ENCODE data around the gene OCA2.

OCA2 gene

DNA sequence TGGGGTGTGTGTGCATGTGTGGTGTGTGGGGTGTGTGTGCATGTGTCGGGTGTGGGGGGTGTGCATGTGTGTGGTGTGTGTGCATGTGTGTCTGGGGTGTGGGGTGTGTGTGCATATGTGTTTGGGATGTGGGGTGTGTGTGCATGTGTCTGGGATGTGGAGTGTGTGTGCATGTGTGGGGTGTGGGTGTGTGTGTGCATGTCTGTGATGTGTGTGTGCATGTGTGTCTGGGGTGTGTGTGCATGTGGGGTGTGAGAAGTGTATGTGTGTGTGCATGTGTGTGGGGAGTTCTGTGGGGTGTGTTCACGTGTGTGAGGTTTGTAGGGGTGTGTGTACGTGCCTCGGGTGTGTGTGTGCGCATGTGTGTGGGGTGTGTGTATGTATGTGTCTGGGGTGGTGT, 6.7 kb upstream of the OCA2 start:
- no peak for DNase-seq

DNA sequence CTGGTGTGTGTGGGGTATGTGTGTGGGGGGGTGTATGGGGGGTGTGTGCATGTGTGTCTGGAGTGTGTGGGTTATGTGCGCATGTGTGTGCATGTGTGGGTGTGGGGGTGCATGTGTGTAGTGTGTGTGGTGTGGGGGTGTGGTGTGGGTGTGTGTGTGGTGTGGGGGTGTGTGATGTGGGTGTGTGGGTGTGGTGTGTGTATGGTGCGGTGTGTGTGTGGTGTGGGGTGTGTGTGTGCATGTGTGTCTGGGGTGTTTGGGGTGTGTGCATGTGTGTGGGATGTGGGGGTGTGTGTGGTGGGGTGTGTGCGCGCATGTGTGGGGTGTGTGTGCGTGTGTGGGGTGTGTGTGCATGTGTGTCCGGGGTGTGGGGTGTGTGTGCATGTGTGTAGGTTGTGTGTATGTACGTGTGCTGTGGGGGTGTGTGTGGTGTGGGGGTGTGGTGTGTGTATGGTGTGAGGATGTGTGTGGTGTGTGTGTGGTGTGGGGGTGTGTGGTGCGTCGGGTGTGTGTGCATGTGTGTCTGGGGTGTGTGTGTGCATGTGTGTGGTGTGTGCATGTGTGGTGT, 6.2 kb upstream of the OCA2 start:
- no peak for DNase-seq

DNA sequence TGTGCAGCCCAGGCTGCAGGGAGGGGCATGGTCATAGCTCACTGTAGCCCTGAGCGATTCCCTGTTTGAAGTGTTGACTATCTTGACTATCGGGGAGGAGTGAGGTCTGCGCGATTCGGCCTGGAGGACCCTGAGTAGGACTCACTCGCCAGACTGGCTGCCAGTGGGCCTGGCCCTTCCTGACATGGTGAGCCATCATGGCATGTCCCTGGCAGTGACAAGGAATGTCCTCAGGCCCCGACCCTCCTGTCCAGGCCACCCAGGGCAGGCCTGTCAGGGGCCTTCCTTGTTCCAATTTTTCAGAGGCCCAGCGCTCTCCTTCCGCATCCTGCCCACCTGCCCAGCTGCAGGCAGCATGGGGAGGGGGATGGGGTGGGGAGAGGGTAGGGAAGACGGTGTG, 5.2 kb upstream of the OCA2 start:
- no peak for DNase-seq

DNA sequence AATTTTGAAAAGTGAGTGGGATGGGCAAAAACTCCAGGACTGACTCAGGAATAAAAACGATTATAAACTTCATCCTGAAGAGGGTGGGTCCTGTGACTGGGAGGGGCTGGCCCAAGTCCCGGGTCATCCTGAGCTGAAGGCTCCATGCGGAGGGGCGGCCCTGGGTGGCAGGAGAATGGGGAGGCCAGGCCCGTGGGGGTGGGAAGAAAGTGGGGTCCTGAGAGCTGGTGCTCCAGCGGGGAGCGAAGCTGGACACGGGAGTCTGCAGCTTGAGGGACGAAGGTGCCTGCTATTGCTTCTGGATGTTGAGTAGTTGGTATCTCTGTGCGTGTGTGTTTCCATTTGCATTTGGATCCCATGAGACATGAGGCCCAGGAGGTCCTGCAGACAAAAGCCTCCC, 4.7 kb upstream of the OCA2 start:
- DNase-seq, result no peak

DNA sequence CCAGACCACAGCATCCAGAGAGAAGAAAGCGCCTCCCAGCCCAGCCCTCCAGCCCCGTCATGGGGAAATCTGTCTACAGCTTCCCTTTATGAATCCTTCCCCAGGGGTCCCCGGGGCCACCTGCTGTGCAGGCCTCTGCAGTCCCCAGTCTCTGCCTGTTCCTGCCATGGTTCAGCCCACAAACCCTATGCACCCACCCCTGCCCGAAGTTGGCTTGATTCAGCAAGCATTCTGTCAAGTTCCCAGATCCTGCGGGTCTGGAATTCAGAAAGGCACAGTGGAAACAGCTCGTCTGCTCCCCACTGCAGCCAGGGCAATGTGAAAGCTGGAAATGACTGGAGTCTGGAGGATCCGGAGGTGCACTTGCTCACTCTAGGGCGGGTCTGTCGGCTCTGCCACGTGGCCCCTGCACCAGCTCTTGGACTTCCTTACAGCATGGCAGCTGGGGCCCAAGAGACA, 2.9 kb upstream of the OCA2 start:
- no peak for DNase-seq

DNA sequence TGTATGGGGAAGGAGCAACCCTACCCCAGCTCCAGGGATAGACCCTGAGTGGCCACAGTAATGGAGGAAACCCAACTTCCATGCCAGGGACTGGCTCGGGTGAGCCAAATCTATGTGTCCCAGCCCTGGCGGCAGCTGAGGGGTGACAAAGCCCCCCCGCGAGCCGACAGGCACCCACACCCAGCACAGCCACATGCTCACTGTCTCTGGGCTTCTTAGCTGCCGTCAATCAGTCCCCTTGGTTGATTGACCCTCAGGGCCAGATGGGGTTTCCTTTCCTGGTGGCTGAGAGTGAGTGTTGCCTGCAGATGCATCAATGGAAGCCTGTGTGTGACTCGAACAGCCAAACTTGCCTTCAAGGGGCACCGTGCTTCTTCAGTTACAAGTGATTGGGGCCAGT, 2.1 kb upstream of the OCA2 start:
- DNase-seq, result no peak

DNA sequence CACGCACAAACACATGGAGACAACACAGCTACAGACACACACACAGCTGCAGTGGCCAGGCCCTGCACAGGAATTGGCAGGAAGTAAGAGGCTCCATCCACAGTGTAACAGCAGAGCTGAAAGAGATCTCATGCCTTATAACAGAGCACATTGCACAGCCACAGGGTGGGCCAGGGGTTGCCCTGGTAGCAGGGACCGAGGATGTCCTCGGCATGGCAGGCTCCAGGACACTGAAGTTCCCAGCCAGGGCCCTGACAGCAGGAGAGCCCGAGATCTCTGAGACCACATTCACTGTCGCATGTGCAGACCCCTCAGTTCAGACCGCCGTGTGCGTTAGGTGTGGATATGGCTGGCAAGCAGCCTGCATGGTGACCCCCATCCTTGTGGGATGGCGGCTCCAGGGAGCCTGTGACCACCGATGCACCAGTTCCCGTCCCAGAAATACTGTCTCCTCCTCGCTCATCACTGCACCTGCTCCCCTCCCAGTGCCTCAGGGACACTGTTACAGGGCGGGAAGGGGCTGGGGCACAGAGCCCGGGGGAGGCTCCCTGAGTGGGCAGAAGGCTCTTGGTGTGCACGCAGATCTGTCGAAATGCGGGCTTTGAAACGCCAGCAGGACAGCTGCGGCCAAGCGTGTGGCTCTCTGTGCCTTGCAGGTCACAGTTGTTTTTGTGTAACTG, 1.5 kb upstream of the OCA2 start:
- no peak for DNase-seq

DNA sequence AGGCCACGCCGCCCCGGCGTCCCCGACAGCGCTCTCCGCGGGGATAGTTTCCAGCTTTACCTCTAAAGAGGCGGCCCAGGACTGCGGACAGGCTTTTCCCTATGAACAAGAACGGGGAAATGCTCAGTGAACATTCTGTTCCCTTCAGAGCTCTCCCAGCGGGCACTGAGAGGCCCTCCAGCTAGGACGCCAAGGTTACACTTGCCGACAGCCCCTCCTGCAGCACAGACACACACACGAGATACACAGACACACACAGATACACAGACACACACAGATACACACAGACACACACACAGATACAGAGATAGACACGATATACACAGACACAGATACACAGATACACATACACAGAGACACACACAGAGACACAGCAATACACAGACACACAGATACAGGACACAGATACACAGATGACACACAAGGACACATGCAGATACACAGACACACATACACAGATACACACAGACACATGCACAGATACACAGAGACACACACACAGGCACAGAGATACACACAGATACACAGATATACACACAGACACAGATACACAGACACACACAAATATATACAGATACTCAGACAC, 533 bp upstream of the OCA2 start:
- no peak for DNase-seq

DNA sequence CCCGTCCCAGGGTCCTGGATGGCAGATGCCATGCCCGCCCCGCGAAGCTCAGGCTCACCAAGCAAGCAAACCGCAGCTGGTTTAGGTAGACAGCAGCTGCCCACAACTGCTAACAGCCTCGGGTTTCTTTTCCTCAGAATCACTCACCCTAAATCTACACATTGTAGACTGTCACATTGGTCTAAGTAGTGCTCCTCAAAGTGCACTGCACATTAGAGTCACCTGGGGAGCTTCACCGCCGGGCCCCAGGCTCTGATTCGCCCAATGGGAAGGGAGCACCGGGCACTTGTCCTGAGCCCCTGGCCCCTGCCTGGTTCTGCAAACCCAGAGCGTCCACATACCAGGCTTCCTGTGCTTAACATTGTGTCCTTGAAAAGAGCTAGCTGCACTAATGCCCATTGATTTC, 752 bp downstream of the OCA2 start:
- DNase-seq, result no peak

DNA sequence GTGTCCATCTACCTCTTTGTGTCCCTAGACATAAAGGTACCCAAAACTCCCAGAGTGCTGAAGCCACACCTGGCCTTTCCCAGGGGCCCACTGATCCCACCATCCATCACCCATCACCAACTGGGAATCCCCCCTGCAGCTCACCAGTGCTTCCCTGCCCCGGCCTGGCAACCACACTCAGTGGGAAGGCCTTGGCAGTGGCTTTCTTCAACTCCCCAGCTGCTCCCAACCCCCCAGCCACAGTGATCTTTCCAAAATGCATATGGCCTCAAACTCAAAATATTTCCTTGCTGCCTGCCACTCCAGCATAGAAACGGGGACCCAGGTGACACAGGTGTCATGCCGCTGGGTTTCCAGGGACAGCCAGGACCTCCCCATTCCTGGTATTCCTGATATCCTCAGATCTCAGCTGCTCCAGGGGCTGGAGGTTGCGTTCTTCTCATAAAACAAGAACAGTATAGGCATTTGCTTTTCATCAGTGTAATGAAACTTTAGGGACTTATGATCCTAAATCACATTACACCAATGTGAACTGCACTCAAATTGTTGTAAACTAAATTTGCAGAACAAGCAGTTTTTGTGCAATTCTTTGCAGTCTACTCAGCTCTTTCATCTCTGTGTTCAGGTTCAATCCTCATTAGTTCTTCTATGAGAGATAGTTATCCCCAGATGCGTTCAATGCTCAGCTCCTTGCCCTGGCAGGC, 1.3 kb downstream of the OCA2 start:
- no peak for DNase-seq

DNA sequence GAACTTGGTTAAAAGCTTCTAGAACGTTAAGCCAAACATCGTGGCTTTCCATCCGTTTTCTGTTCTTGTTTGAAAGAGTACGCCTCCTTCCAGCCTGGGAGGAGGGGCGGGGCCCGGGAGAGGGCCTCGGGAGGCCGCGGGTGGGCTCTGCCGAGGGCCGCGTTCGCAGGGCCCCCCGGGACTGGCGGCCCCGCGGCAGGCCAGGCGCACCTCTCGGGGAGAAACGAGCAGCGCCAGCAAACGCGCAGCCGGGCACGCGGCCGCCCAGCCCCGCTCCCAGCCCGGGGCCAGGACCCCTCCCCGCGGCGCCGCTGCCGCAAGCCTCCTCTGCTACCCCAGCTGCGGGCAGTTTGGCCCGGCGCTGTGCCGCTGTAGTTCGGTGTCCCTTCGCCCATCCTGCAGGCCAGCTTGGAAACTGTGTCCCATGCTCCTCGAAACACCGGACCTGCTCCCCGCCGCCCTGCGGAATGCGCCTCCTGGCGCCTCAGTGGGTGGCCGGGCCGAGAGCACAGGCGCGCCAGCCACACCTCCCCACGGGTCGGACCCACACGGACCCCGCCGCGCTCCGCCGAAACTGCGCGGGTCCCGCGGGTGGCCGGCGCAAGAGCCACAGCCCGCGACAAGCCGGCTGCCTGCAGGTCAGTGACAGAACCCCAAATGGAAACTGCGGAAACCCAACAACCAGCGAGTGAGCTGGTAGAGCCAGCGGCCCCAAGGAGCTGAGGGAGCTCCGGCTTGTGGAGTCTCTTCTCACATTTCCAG, 2.3 kb downstream of the OCA2 start:
- DNase-seq, result no peak

DNA sequence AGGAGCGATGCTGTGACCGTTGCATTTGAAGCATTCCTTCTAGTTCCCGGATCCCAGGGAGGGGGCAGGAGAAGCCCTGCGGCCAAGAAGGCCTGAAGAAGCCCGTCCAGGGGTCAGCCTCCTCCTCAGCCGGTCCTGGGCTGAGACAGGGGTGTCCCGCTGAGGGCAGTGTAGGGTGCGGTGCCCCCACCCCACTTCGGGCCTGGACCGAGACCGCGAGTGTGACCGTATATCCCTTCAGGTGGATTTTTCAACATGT, 2.8 kb downstream of the OCA2 start:
- no peak for DNase-seq

DNA sequence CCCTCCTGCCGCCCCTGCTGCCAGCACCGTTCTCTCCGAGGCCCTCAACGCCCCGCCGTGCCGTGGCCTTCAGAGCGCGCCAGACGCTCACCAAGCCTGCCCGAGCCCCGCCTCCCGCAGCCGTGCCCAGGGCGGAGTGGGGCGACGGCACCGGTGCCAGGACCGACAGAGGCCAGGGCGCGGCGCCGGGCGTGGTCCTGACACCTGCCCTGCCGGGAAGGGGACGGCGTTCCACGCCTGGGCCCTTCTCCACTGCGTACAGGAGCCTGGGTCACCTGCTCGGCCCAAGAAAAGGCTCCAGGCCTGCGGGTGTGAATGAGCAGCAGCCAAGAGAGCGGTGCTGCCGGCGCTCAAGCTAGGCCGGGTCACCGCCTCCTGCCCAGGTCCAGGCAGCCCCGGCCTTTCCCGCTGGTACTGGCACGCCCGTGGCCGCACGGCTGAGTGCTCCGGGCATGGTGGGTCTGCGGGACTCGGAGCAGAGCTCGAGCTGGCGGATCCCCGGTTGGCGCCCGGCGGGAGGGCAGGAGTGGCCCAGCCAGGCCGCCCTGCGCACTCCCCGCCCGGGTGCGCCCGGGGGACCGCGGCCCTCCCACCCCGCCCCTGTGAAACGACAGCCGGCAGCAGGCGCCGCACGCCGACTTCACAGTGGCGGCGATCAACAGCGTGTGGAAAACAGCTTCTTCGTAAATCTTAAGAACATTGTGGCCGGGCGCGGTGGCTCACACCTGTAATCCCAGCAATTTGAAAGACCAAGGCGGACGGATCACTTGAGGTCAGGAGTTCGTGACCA, 4.2 kb downstream of the OCA2 start:
- no peak for DNase-seq

DNA sequence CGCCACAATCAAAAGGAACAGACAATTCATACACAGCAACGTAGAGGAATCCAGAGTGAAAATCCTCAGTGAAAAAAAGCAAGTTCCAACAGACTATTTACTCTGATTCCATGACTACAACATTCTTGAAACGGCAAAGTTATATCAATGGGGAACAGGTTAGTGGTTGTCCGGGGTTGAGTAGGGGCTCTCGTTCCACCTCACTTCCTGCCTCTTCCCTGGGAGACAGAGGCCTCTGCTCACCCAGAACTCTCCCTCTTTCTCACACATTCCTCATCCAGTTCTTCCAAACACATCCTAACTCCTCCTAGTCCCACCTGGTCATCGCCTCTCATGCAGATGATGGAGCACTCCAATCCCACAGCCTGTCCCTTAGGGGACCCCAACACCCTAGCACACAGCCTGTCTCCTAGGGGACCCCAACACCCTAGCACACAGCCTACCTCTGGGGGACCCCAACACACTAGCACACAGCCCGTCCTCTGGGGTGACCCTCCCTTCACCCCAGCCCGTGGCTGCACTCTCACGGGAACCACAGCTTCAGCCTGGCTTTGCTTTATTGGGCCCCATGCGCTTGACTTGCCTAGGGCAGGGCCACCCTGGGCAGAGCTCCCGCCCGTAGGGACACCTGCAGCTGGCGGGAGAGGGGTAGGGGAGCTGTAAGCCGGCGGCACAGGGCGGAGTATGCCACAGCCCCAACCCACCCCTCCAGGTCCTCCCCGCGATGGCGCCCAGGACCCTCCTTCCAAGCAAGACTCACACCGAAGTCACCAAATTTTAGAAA, 5.2 kb downstream of the OCA2 start:
- no peak for DNase-seq

DNA sequence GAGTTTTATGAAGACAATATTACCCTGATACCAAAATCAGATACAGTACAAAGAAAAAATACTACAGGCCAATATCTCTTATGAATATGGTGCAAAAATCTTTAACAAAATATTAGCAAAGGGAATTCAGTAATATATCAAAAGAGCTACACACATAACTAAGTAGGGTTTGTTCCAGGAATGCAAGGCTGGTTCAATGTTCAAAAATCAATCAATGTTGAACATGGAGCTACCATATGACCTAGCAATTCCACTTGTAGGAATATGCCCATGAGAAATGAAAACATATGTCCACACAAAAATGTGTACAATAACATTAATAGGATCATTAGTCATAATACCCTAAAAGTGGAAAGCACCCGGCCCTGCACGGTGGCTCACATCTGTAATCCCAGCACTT, 7.8 kb downstream of the OCA2 start:
- DNase-seq, result no peak

DNA sequence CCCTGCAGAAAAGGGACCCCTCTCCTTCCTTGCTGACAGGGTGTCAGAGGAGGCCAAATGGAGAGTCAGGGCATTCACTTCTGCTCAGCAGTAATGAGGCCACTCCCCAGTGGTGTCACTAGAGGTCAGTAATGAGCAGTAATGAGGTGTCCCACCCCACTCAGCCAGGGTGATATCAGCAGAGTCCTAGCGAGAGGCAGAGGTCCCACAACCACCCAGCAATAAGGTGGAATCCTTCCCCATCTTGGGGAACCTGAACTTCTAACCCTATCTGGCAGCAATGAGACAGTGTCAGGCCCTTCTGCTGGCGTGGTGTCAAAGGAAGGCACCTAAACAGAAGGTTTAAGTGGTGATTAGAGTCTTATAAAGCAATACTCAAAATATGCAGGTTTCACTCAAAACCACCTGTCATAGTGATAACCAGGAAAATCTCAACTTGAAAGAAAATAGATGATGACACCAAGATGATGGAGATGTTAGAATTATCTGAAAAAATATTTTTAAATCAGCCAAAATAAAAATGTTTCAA, 12.9 kb downstream of the OCA2 start:
- no peak for DNase-seq

DNA sequence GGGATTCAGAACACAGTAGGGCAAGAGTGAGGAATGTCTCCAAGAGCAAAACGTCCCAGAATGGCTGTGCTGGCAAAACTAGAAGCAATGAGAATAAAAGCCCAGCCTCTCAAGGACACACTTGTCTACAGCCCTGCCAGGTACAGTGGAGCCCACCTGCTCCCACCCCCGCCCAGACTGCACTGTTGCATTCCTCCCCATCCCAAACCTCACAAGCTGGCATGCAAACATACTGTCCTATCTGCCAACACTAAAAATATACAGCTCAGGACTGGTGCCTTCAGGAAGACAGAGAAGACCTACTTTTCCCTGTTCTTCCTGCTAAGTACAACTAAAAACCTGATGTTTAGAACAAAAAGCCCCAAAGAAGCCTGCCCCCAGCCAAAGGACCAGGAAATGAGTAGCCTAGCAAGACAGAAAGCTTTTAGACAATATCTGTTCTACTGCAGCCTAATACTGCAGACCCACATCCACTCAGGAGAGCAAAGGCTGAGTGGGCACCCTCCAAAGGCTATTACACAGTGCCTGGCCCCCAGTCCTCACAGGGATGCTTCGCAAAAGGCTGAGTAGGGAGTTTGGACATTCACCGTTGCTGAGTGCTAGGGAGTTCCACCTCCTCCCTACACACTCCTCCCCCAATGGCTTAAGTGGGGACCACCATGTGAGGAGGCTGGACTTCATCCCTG, 13.5 kb downstream of the OCA2 start:
- DNase-seq, result peak in 1 of 58 donors; percentile 36

DNA sequence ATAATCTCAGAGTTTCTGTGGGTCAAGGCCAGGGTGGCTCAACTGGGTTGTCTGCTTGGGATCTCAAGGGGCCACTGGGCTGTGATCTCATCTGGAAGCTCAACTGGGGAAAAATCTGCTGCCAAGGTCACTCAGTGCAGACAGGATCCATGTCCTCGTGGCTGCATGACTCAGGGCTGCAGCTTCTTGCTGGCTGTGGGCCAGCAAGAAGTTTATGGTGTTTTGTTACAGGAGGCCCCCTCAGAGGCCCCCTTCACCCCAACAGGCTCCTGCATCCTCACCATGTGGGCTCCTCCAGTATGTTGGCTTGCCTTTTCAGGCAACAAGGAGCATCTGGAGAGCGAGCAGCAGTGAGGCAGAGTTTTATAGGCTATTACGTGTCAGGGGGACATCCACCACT, 14.6 kb downstream of the OCA2 start:
- no peak for DNase-seq

DNA sequence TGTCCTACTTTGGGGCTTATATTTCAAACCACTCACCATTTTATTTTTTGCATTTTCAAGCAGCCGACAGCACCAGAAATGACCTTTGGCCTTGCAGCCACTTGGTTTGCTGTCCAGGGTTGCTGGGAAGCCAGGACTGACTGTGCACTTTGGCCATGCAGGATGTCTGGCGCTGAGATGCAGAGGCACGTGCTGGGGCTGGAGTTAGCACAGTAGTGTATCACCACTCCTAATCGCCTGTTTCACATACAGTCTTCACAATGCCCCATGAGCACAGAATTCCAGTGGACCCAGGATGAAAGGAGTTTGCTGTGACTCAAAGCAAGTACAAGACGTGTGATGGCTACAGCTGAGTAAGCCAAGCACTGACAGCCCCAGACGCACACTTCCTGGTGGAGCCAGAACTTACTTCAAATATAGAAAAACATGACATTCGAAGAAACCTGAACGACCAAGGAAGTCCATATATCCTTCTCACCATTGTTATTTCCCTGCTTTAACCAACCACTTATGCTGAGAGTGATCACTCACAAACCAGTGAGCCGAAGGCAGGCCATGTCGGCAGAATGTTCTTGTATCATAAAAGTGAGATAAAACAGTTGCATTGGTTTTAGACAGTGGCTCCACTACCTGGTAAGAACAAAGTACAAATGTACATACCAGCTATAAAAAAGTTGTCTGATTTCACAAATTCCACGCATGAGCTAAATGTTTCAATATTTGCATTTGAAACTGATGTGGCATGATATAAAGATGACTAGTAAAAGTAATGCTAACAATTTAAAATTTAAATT, 16.0 kb downstream of the OCA2 start:
- no peak for DNase-seq
